Neural progenitor cell (in vitro differentiated cells): ENCODE data around the gene TSPOAP1.
A peak's percentile ranks its signal among the peaks of the same experiment; 100 is the strongest.

ENCODE experiments used
- CTCF ChIP-seq: fragments of 200-600 bp; sonication (generic); IDR thresholded peaks from 2 replicates; pipeline ENCODE4 v1.5.1; 2017; ENCODE audit warnings: antibody characterized with exemption, mild to moderate bottlenecking
- EZH2 ChIP-seq: fragments of 200-600 bp; sonication (generic); IDR thresholded peaks from 2 replicates; pipeline ENCODE4 v1.6.1; 2017; ENCODE audit warnings: antibody characterized with exemption, mild to moderate bottlenecking, moderate library complexity
- EZH2phosphoT487 ChIP-seq: fragments of 200-600 bp; sonication (generic); IDR thresholded peaks from 2 replicates; pipeline ENCODE4 v1.6.1; 2017; ENCODE audit warnings: antibody characterized with exemption

- TF ChIP-seq CTCF (peak; percentile 58), EZH2 (no peak), EZH2phosphoT487 (no peak)
Measured at GRCh38 chr17:58308173-58308984, 20.2 kb downstream of the TSPOAP1 start.
